ENCODE measurements around the gene SPTBN1.

- TF ChIP-seq PKNOX1 (IDR thresholded peaks at IDR 0.05) (no peak), ARNT (IDR thresholded peaks at IDR 0.05) (no peak), BHLHE40 (IDR thresholded peaks at IDR 0.05; ENCODE audit: borderline replicate concordance) (no peak), SUZ12 (IDR thresholded peaks at IDR 0.05) (no peak), NFRKB (IDR thresholded peaks at IDR 0.05) (no peak), FOXK2 (IDR thresholded peaks at IDR 0.05) (no peak), FOXA1 (IDR thresholded peaks at IDR 0.05) (no peak), TARDBP (IDR thresholded peaks at IDR 0.05) (no peak), CTBP1 (IDR thresholded peaks at IDR 0.05; ENCODE audit: borderline replicate concordance) (no peak), SP1 (IDR thresholded peaks at IDR 0.05) (no peak), FOXM1 (IDR thresholded peaks at IDR 0.05; ENCODE audit: borderline replicate concordance) (no peak), HDGF (IDR thresholded peaks at IDR 0.05; ENCODE audit: borderline replicate concordance) (no peak)
These were observed 157.3 kb downstream of the SPTBN1 start for GRCh38 chr2:54613386-54613785.

Measured in HEK293T (cell line).